Measurements from ENCODE around the gene PIGU. TPM values are rescaled to one million over a fixed set of nuclear protein-coding genes. Genes with fewer than 3 reads are reported as not detected.

Gene PIGU
- polyA plus RNA-seq, 1 of the 3 experiments (the other 2 are of a cell fraction): 40.3 TPM

DNA sequence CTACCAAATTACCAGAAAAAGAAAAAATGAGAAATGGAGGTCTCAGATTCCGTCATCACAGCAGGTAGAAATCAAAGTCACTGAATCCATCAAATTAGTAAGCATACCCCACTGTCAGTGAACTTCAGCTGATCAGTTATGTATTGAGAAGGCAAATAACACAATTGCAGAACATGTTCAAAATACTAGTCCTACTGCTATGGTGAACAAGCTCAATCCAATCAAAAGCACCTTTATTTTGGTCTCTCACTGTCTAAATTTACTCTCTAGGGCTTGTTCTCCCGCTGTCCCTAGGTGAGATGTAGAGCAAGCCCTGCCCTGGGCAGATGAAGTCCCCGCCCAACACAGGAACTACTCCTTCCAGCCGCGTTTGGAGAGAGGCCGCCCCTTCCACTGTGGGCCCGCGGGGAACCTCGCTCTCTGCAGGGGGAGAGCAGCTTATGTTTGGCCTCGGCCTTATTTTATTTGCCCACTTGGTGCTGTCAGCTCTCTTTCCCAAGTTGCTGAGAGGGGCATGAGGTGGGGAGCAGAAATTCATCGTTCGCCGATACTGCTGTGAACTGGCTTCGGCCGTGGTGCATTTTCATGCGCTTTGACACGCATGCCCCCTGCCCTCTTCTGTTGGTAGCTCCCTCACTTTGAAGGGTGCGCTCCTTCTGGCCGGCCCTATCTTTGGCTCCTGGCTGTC is 132.6 kb downstream of the PIGU start:
- H3K4me1 ChIP-seq (ENCODE audit: control insufficient read depth in 1 of 2, insufficient read depth in 2 of 2, low read depth in 1 of 2, low read length in 1 of 2): no peaks in the 10 kb centered on the region
- H3K4me2 ChIP-seq: no peak overlapping the region
- no peak overlapping the region for H2AFZ ChIP-seq (ENCODE audit: low read depth)
- H3K9me3 ChIP-seq: no peaks in the 10 kb centered on the region
- H3K9ac ChIP-seq: no peak overlapping the region
- no peak for DNase-seq
- no peak overlapping the region for H3K27ac ChIP-seq (ENCODE audit: low read depth in 2 of 2, low read length in 1 of 2)
- ChIA-PET POLR2A (interaction anchor here (1.2 to 1.5 kb wide), 2 partner anchors 14 to 232 kb away, joined by 3 read pairs; partner anchors contain the start of gene MAP1LC3A), CTCF (interaction anchor here (0.6 to 1.9 kb wide), 6 partner anchors 9 to 232 kb away, joined by 3 to 9 read pairs (median 4); no protein-coding TSS in a partner anchor)
- WGBS (ENCODE audit: low lambda C conversion rate): 91% methylated on average over 17 of the region's 19 CpGs
- peaks cover 13 to 28% of the 10 kb centered on the region in 2 experiments for H3K36me3 ChIP-seq (replicated peaks in 1 of 2; ENCODE audit: control insufficient read depth in 1 of 2, insufficient read depth in 2 of 2, low read length in 1 of 2)
- H4K20me1 ChIP-seq (ENCODE audit: insufficient read depth): no peaks in the 10 kb centered on the region
- no peaks in the 10 kb centered on the region for H3F3A ChIP-seq (replicated peaks; ENCODE audit: insufficient read depth)
- H3K79me2 ChIP-seq (ENCODE audit: insufficient read depth): no peaks in the 10 kb centered on the region
- H3K9me2 ChIP-seq: no peaks in the 10 kb centered on the region
- H3K27me3 ChIP-seq (ENCODE audit: insufficient read depth): no peaks in the 10 kb centered on the region
- no peak overlapping the region for H3K4me3 ChIP-seq (ENCODE audit: low read depth in 2 of 2, low read length in 1 of 2)
- no peak for TF ChIP-seq CHD2 (IDR thresholded peaks at IDR 0.05; ENCODE audit: low read length, partially characterized antibody)
- TF ChIP-seq RFX5 (IDR thresholded peaks at IDR 0.05; ENCODE audit: low read length): no peak
- TF ChIP-seq GABPA (IDR thresholded peaks at IDR 0.05; ENCODE audit: low read depth): no peak

DNA sequence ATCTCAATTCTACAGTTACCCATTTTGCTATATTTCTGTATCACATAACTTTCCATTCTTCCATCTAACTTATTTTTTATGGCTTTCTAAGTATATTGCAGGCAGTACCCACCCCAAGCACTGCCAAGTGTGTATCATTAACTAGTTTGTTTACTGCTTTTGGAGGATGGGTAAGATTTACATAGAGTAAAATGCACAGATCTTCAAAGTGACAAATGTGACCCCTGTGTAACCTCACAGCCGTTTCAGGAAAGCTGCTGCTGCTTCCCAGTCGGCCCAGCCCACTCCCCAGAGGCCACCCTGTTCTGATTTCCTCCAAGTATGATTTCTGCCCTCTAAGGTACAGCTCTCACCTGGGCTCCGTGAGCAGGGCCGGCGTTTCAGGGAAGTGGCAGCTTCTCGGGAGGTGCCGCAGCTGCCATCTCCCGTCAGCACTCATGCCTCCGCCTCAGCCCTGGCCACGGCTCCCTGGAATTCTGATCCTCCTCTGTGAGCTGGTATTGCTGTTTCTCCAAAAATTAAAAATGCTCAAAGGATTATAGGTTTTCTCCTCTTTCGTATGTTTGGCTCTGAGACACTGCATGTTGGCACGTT is 133.3 kb downstream of the PIGU start:
- Histone ChIP-seq H3K79me2 (ENCODE audit: insufficient read depth) (no peaks in the 10 kb centered on the region), H3K27ac (ENCODE audit: low read depth in 2 of 2, low read length in 1 of 2) (no peak overlapping the region), H3K36me3 (replicated peaks in 1 of 2; ENCODE audit: control insufficient read depth in 1 of 2, insufficient read depth in 2 of 2, low read length in 1 of 2) (peaks cover 19 to 35% of the 10 kb centered on the region in 2 experiments), H3K9me3 (no peaks in the 10 kb centered on the region), H3F3A (replicated peaks; ENCODE audit: insufficient read depth) (peaks cover 2% of the 10 kb centered on the region), H2AFZ (ENCODE audit: low read depth) (no peak overlapping the region), H3K9me2 (no peaks in the 10 kb centered on the region), H3K4me1 (ENCODE audit: control insufficient read depth in 1 of 2, insufficient read depth in 2 of 2, low read depth in 1 of 2, low read length in 1 of 2) (no peaks in the 10 kb centered on the region), H3K4me2 (no peak overlapping the region), H4K20me1 (ENCODE audit: insufficient read depth) (no peaks in the 10 kb centered on the region), H3K27me3 (ENCODE audit: insufficient read depth) (no peaks in the 10 kb centered on the region), H3K9ac (no peak overlapping the region), H3K4me3 (ENCODE audit: low read depth in 2 of 2, low read length in 1 of 2) (no peak overlapping the region)
- DNase-seq: no peak
- POLR2A ChIA-PET: interaction anchor here (1.2 to 1.5 kb wide), 2 partner anchors 15 to 231 kb away, joined by 3 read pairs; partner anchors contain the start of gene MAP1LC3A
- WGBS (ENCODE audit: low lambda C conversion rate): 88% methylated on average over 9 of the region's 12 CpGs
- CTCF ChIA-PET: interaction anchor here (0.6 to 1.9 kb wide), 4 partner anchors 9 to 231 kb away, joined by 3 to 9 read pairs (median 4); no protein-coding TSS in a partner anchor
- TF ChIP-seq CHD2 (IDR thresholded peaks at IDR 0.05; ENCODE audit: low read length, partially characterized antibody): no peak
- TF ChIP-seq EZH2phosphoT487 (IDR thresholded peaks at IDR 0.05; ENCODE audit: borderline replicate concordance, low read depth): no peak
- no peak for TF ChIP-seq TEAD4 (IDR thresholded peaks at IDR 0.05; ENCODE audit: borderline replicate concordance, insufficient read depth)
- TF ChIP-seq JUND (IDR thresholded peaks at IDR 0.05): no peak
- TF ChIP-seq FOXM1 (IDR thresholded peaks at IDR 0.05; ENCODE audit: low read depth): no peak
- TF ChIP-seq GATA2 (CRISPR knock-in tag; IDR thresholded peaks at IDR 0.05): no peak
- TF ChIP-seq TAF1 (IDR thresholded peaks at IDR 0.05; ENCODE audit: borderline replicate concordance, low read depth, low read length): no peak
- TF ChIP-seq, protein P1, sequence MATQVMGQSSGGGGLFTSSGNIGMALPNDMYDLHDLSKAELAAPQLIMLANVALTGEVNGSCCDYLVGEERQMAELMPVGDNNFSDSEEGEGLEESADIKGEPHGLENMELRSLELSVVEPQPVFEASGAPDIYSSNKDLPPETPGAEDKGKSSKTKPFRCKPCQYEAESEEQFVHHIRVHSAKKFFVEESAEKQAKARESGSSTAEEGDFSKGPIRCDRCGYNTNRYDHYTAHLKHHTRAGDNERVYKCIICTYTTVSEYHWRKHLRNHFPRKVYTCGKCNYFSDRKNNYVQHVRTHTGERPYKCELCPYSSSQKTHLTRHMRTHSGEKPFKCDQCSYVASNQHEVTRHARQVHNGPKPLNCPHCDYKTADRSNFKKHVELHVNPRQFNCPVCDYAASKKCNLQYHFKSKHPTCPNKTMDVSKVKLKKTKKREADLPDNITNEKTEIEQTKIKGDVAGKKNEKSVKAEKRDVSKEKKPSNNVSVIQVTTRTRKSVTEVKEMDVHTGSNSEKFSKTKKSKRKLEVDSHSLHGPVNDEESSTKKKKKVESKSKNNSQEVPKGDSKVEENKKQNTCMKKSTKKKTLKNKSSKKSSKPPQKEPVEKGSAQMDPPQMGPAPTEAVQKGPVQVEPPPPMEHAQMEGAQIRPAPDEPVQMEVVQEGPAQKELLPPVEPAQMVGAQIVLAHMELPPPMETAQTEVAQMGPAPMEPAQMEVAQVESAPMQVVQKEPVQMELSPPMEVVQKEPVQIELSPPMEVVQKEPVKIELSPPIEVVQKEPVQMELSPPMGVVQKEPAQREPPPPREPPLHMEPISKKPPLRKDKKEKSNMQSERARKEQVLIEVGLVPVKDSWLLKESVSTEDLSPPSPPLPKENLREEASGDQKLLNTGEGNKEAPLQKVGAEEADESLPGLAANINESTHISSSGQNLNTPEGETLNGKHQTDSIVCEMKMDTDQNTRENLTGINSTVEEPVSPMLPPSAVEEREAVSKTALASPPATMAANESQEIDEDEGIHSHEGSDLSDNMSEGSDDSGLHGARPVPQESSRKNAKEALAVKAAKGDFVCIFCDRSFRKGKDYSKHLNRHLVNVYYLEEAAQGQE (IDR thresholded peaks at IDR 0.05; ENCODE audit: low read depth, low read length): no peak
- no peak for TF ChIP-seq RXRA (IDR thresholded peaks at IDR 0.05; ENCODE audit: borderline replicate concordance, low read depth)
- TF ChIP-seq, protein P2, sequence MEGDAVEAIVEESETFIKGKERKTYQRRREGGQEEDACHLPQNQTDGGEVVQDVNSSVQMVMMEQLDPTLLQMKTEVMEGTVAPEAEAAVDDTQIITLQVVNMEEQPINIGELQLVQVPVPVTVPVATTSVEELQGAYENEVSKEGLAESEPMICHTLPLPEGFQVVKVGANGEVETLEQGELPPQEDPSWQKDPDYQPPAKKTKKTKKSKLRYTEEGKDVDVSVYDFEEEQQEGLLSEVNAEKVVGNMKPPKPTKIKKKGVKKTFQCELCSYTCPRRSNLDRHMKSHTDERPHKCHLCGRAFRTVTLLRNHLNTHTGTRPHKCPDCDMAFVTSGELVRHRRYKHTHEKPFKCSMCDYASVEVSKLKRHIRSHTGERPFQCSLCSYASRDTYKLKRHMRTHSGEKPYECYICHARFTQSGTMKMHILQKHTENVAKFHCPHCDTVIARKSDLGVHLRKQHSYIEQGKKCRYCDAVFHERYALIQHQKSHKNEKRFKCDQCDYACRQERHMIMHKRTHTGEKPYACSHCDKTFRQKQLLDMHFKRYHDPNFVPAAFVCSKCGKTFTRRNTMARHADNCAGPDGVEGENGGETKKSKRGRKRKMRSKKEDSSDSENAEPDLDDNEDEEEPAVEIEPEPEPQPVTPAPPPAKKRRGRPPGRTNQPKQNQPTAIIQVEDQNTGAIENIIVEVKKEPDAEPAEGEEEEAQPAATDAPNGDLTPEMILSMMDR (IDR thresholded peaks at IDR 0.05): no peak
- TF ChIP-seq, protein P3, sequence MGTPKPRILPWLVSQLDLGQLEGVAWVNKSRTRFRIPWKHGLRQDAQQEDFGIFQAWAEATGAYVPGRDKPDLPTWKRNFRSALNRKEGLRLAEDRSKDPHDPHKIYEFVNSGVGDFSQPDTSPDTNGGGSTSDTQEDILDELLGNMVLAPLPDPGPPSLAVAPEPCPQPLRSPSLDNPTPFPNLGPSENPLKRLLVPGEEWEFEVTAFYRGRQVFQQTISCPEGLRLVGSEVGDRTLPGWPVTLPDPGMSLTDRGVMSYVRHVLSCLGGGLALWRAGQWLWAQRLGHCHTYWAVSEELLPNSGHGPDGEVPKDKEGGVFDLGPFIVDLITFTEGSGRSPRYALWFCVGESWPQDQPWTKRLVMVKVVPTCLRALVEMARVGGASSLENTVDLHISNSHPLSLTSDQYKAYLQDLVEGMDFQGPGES (IDR thresholded peaks at IDR 0.05; ENCODE audit: low read depth, low read length): no peak
- TF ChIP-seq, protein P4, sequence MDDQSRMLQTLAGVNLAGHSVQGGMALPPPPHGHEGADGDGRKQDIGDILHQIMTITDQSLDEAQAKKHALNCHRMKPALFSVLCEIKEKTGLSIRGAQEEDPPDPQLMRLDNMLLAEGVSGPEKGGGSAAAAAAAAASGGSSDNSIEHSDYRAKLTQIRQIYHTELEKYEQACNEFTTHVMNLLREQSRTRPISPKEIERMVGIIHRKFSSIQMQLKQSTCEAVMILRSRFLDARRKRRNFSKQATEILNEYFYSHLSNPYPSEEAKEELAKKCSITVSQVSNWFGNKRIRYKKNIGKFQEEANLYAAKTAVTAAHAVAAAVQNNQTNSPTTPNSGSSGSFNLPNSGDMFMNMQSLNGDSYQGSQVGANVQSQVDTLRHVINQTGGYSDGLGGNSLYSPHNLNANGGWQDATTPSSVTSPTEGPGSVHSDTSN (IDR thresholded peaks at IDR 0.05): no peak
- TF ChIP-seq TCF12 (IDR thresholded peaks at IDR 0.05): no peak
